B cell (primary cell): ENCODE measurements around the gene SESN3. TPM values are rescaled to one million over a fixed set of nuclear protein-coding genes. Genes with fewer than 3 reads are reported as not detected.

ENCODE experiments used
- ATAC-seq: fragments of 200-7000 bp; cut with Tn5 transposase; one replicate; pipeline ENCODE4 v1.10.0; 2021; ENCODE audit warnings: low read depth, mild to moderate bottlenecking, moderate number of reproducible peaks, moderate library complexity
- CTCF ChIA-PET: fragments of 350-600 bp; sonication (Branson Sonifier 250); formaldehyde crosslinking; loops from one replicate; lab custom pipeline; 2021; ENCODE audit warnings: antibody characterized with exemption, inconsistent platforms; lab: Charles Lee
- POLR2A ChIA-PET: fragments of 350-600 bp; sonication (Branson Sonifier 250); formaldehyde crosslinking; loops from one replicate; lab custom pipeline; 2021; ENCODE audit warnings: antibody characterized with exemption; lab: Charles Lee
- DNase-seq: peaks from one replicate; pipeline ENCODE4 v3.0.0; 2013
- H2AFZ ChIP-seq: 2 replicates; pipeline ENCODE4 v1.6.1; 2012; ENCODE audit warnings: mild to moderate bottlenecking, low read depth, low read length; ENCODE audit not compliant: insufficient read depth, poor library complexity, severe bottlenecking
- H3K27ac ChIP-seq, 2 donors: 1 replicate in 1 of 2; 2 replicates in 1 of 2; pipeline ENCODE4 v1.5.1; 2012 to 2013; ENCODE audit warnings: low read length in 2 of 2, mild to moderate bottlenecking in 2 of 2, moderate library complexity in 1 of 2
- H3K27me3 ChIP-seq, 4 experiments: fragments of 200-600 bp in 1 of 4; sonication (generic) in 1 of 4; replicated peaks in 1 of 4; 1 replicate in 2 of 4; 2 replicates in 2 of 4; pipeline versions ENCODE4 v1.6.1 to v1.7.0; 2013 to 2016; ENCODE audit warnings: low read length in 3 of 4, mild to moderate bottlenecking in 2 of 4, mixed read lengths in 1 of 4, moderate library complexity in 1 of 4; ENCODE audit not compliant: insufficient read depth in 4 of 4, control insufficient read depth in 3 of 4; ENCODE audit errors: control extremely low read depth in 1 of 4
- H3K36me3 ChIP-seq, 2 experiments: replicated peaks in 1 of 2; 1 replicate in 1 of 2; 2 replicates in 1 of 2; pipeline versions ENCODE4 v1.6.1 to v1.7.1; 2013; ENCODE audit warnings: low read length in 1 of 2; ENCODE audit not compliant: insufficient read depth in 2 of 2, control insufficient read depth in 1 of 2; ENCODE audit errors: control extremely low read depth in 1 of 2, extremely low read depth in 1 of 2
- H3K4me1 ChIP-seq, 2 donors: fragments of 200-600 bp in 1 of 2; sonication (generic) in 1 of 2; 1 replicate in 1 of 2; 2 replicates in 1 of 2; pipeline versions ENCODE4 v1.5.1 to v1.6.1; 2013 to 2017; ENCODE audit warnings: low read length in 2 of 2; ENCODE audit not compliant: control insufficient read depth in 2 of 2, insufficient read depth in 2 of 2
- H3K4me2 ChIP-seq: replicated peaks from 2 replicates; pipeline ENCODE3; 2012; ENCODE audit warnings: mild to moderate bottlenecking, low read depth, low read length; ENCODE audit not compliant: poor library complexity, severe bottlenecking
- H3K4me3 ChIP-seq, 5 experiments: fragments of 200-600 bp in 1 of 5; sonication (generic) in 1 of 5; 1 replicate in 3 of 5; 2 replicates in 2 of 5; pipeline versions ENCODE4 v1.5.1 to v1.7.0; 2011 to 2016; ENCODE audit warnings: low read length in 4 of 5, mild to moderate bottlenecking in 4 of 5, low read depth in 2 of 5, control low read depth in 1 of 5, moderate library complexity in 1 of 5; ENCODE audit not compliant: insufficient read depth in 1 of 5; ENCODE audit errors: control extremely low read depth in 1 of 5, extremely low read depth in 1 of 5
- H3K79me2 ChIP-seq: fragments of 200-600 bp; sonication (generic); one replicate; pipeline ENCODE4 v1.6.0; 2016; ENCODE audit warnings: low read length; ENCODE audit not compliant: control insufficient read depth, insufficient read depth
- H3K9ac ChIP-seq: fragments of 200-600 bp; sonication (generic); 2 replicates; pipeline ENCODE4 v1.6.1; 2017; ENCODE audit warnings: mild to moderate bottlenecking, low read length, moderate library complexity
- H3K9me3 ChIP-seq, 3 donors: one replicate each; pipeline versions ENCODE4 v1.6.1 to v1.7.1; 2013; ENCODE audit warnings: low read length in 2 of 3; ENCODE audit not compliant: control insufficient read depth in 2 of 3, insufficient read depth in 1 of 3; ENCODE audit errors: control extremely low read depth in 1 of 3
- H4K20me1 ChIP-seq: 2 replicates; pipeline ENCODE4 v1.6.0; 2012; ENCODE audit warnings: mild to moderate bottlenecking, low read length; ENCODE audit not compliant: insufficient read depth, control insufficient read depth, poor library complexity, severe bottlenecking
- H3K27ac Mint-ChIP-seq: one replicate; pipeline ENCODE4 v1.8.0; 2021; ENCODE audit warnings: mixed read lengths
- H3K27me3 Mint-ChIP-seq: one replicate; pipeline ENCODE4 v1.8.0; 2021; ENCODE audit warnings: mixed read lengths
- H3K4me1 Mint-ChIP-seq: one replicate; pipeline ENCODE4 v1.8.0; 2021; ENCODE audit warnings: mixed read lengths
- H3K4me3 Mint-ChIP-seq: one replicate; pipeline ENCODE4 v1.8.0; 2021; ENCODE audit warnings: mixed read lengths
- H3K9me3 Mint-ChIP-seq: one replicate; pipeline ENCODE4 v1.8.0; 2022; ENCODE audit warnings: mixed read lengths; ENCODE audit not compliant: insufficient read depth
- CTCF ChIP-seq: fragments of 200-600 bp; IDR thresholded peaks from one replicate; pipeline ENCODE4 v1.8.0; 2022; ENCODE audit warnings: antibody characterized with exemption, mild to moderate bottlenecking
- EZH2 ChIP-seq: IDR thresholded peaks from 2 replicates; pipeline ENCODE4 v1.6.1; 2012; ENCODE audit warnings: borderline replicate concordance, low read depth, mild to moderate bottlenecking, moderate library complexity, low read length; ENCODE audit not compliant: insufficient read depth, poor library complexity, severe bottlenecking
- WGBS: methylation state at CpG from one replicate; pipeline ENCODE4 v1.1.5; 2013; ENCODE audit warnings: missing lambda C conversion rate; ENCODE audit not compliant: insufficient coverage; 5-methylcytosine and 5-hydroxymethylcytosine counted together
- intact Hi-C: fragments of 100-400 bp; cut with micrococcal nuclease; formaldehyde crosslinking; loops from one replicate; pipeline ENCODE4 v1.10.0; 2022
- polyA plus RNA-seq: library from polyadenylated mRNA; depleted of rRNA; stranded (reverse); fragments of >200 nt; gene quantifications from 2 replicates; pipeline ENCODE4 v1.2.3, GENCODE V29; 2012
- total RNA-seq, 2 donors: library from RNA; stranded (reverse); fragments of 120-200 nt in 1 of 2; gene quantifications; 1 replicate in 1 of 2; 2 replicates in 1 of 2; pipeline versions ENCODE4 v1.2.3 to v1.2.4, GENCODE V29; 2013 to 2022

Gene SESN3
- total and polyA plus RNA-seq, 2 donors (not counting 1 experiment from before 2014, with no cell fraction given), result 10.1 to 519 TPM

DNA sequence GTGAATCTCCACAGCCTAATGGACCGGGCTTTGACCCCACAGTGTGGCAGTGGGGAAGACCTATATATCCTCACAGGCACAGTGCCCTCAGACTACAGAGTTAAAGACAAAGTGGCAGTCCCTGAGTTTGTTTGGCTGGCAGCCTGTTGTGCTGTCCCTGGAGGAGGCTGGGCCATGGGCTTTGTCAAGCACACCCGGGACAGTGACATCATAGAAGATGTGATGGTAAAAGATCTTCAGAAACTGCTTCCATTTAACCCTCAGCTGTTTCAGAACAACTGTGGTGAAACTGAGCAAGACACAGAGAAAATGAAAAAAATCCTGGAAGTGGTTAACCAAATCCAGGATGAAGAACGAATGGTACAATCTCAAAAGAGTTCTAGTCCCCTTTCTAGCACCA, 102.4 kb downstream of the SESN3 start:
- intact Hi-C loops, result no loop called here
- H3K36me3 ChIP-seq, result peaks cover 0 to 29% of the 10 kb centered on the region in 2 experiments
- H3K27ac ChIP-seq, result no peak overlapping the region
- Mint-ChIP-seq H3K4me1 (peaks cover 2% of the 10 kb centered on the region), H3K9me3 (no peaks in the 10 kb centered on the region), H3K27me3 (no peaks in the 10 kb centered on the region), H3K27ac (peak overlapping the region; percentile 15), H3K4me3 (no peak overlapping the region)
- no peaks in the 10 kb centered on the region for H4K20me1 ChIP-seq
- H3K9ac ChIP-seq, result no peak overlapping the region
- 83% methylated on average over 1 of the region's 3 CpGs for WGBS
- no peak overlapping the region for H3K4me2 ChIP-seq
- ATAC-seq (no peak), DNase-seq (no peak)
- H3K79me2 ChIP-seq, result peaks cover 7% of the 10 kb centered on the region
- POLR2A ChIA-PET, result no interaction called here
- H3K4me1 ChIP-seq, result no peaks in the 10 kb centered on the region
- no peaks in the 10 kb centered on the region for H3K27me3 ChIP-seq
- H3K9me3 ChIP-seq, result no peaks in the 10 kb centered on the region
- TF ChIP-seq EZH2 (no peak), CTCF (no peak)
- CTCF ChIA-PET, result no interaction called here
- no peak overlapping the region for H2AFZ ChIP-seq
- H3K4me3 ChIP-seq, result no peak overlapping the region

GRCh38 chr11:95123556-95123955, 107.4 kb downstream of the SESN3 start:
- peaks cover 1 to 10% of the 10 kb centered on the region in 2 experiments for H3K36me3 ChIP-seq
- H3K27ac Mint-ChIP-seq, result no peak overlapping the region
- TF ChIP-seq CTCF (no peak), EZH2 (no peak)
- no peak overlapping the region for H3K4me3 Mint-ChIP-seq
- no peak overlapping the region for H3K27ac ChIP-seq
- no peak overlapping the region for H3K4me3 ChIP-seq
- no peak overlapping the region for H3K4me2 ChIP-seq
- no peaks in the 10 kb centered on the region for H3K27me3 ChIP-seq
- WGBS, result no CpG with 5 or more reads among the region's 3 CpGs
- DNase-seq (no peak), ATAC-seq (no peak)
- H3K4me1 Mint-ChIP-seq, result peaks cover 13% of the 10 kb centered on the region
- POLR2A ChIA-PET, result no interaction called here
- no peaks in the 10 kb centered on the region for H3K9me3 Mint-ChIP-seq
- no peaks in the 10 kb centered on the region for H3K4me1 ChIP-seq
- H3K79me2 ChIP-seq, result peaks cover 45% of the 10 kb centered on the region
- no peak overlapping the region for H2AFZ ChIP-seq
- CTCF ChIA-PET, result interaction anchor here (1.0 kb wide), 1 partner anchor 14 kb away, joined by 7 read pairs; no protein-coding TSS in a partner anchor
- no peaks in the 10 kb centered on the region for H3K27me3 Mint-ChIP-seq
- intact Hi-C loops, result no loop called here
- no peaks in the 10 kb centered on the region for H3K9me3 ChIP-seq
- peaks cover 17% of the 10 kb centered on the region for H4K20me1 ChIP-seq
- H3K9ac ChIP-seq, result no peak overlapping the region
